Vagina (tissue), 2 donors: ENCODE results near the gene PSAPL1.

Experiments
- CTCF ChIP-seq, 3 experiments: fragments of 450-650 bp in 2 of 3; fragments of 200-600 bp in 1 of 3; sonication (generic) in 1 of 3; IDR thresholded peaks; one replicate each; pipeline ENCODE4 v1.5.1; 2017 to 2019; ENCODE audit warnings: antibody characterized with exemption in 3 of 3, mild to moderate bottlenecking in 2 of 3, moderate library complexity in 2 of 3
- POLR2A ChIP-seq, 2 donors: fragments of 450-650 bp; IDR thresholded peaks; one replicate each; pipeline ENCODE4 v1.6.1; 2017; ENCODE audit warnings: antibody characterized with exemption in 2 of 2, mild to moderate bottlenecking in 2 of 2, moderate library complexity in 2 of 2
- POLR2AphosphoS5 ChIP-seq, 2 donors: sonication (generic); formaldehyde crosslinking; IDR thresholded peaks; one replicate each; pipeline ENCODE4 v1.9.0; 2017; ENCODE audit warnings: antibody characterized with exemption in 2 of 2, mild to moderate bottlenecking in 2 of 2, low read depth in 1 of 2; ENCODE audit not compliant: insufficient read depth in 1 of 2

DNA sequence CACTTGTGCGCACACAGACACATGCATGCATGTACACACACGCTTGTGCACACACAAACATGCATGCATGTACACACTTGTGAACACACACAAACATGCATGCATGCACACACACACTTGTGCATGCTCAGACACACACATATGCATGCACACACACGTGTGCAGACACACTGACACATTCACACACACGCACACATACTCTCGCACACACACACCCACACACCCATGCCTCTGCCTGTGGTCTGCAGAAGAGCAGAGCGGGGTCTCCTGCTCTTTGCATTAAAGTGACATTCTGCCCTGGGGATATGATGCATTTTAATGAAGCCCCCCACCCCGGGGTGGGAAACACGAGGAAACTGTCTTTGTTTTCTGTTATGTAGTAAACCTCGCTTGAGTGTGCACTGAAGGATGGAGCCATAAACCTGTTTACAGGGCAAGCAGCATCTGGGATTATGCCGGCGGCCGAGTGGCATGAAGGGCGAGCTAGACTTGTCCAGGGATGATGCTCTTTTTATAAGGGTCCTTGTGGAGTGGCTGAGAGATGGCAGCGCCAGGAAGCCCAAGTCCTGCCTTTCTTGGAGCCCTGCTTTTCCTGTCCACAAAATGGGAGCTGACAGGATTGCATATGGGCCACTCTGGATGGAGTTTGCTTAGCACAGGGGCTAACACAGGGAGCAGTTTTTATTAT lies 17.8 kb downstream of the PSAPL1 start:
- TF ChIP-seq CTCF (IDR thresholded peaks at IDR 0.05) (no peak), POLR2AphosphoS5 (IDR thresholded peaks at IDR 0.05; ENCODE audit: insufficient read depth in 1 of 2, low read depth in 1 of 2) (no peak), POLR2A (IDR thresholded peaks at IDR 0.05) (no peak)
